ENCODE results near the gene CIRBP. TPM values are rescaled to one million over a fixed set of nuclear protein-coding genes. Genes with fewer than 3 reads are reported as not detected.

Gene CIRBP
- polyA plus RNA-seq, 1 of the 3 experiments (the other 2 are of a cell fraction): 762 TPM

GRCh38 chr19:1222394-1222793 lies 46.7 kb upstream of the CIRBP start (continued):
- no peak for TF ChIP-seq CTCF (IDR thresholded peaks at IDR 0.05)

DNA sequence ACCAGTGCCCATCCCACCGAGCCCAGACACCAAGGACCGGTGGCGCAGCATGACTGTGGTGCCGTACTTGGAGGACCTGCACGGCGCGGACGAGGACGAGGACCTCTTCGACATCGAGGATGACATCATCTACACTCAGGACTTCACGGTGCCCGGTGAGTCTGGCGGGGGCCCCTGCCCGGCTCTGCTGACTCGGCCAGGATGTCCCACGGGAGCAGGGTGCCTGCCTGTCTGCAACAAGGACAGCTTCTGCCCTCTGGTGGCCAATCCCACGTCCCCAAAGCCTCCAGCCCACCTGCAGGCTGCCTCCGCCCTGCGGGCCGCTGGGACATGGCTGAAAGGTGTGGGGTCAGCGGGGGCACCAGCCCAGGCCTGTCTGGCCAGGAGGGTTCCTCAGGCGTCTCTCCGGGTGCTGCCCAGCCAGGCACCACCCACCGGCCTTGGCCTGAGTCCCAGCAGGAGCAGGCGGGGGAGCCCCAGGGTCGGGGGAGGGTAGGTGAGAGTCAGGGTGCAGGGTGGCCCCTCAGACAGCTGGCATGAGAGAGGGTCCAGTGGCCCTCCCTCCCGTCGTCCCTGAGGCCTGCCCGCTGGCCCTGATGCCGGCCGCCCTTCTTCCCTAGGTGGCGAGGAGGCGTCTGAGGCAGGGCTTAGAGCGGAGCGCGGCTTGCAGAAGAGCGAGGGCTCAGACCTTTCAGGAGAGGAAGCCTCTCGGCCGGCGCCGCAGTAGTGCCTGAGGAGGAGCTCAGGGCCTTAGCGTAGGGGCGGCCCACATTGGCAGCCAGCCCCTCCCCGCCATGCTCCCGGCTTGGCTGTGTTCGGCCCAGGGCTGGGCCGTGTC lies 45.9 kb upstream of the CIRBP start:
- no peak overlapping the region for H3K9ac ChIP-seq
- 78% methylated on average over 23 of the region's 48 CpGs for WGBS (ENCODE audit: low lambda C conversion rate)
- peaks cover 21% of the 10 kb centered on the region; the same call in 1 of the 2 replicates for H4K20me1 ChIP-seq (ENCODE audit: insufficient read depth)
- H3F3A ChIP-seq (replicated peaks; ENCODE audit: insufficient read depth): peaks cover 3% of the 10 kb centered on the region
- H3K27ac ChIP-seq (ENCODE audit: low read depth in 2 of 2, low read length in 1 of 2): no peak overlapping the region; a peak in 1 of 4 replicates
- CTCF ChIA-PET: interaction anchor here (0.7 to 7.0 kb wide), 17 partner anchors 9 to 268 kb away, joined by 3 to 82 read pairs (median 5); partner anchors contain the start of genes ATP5F1D, CBARP and CIRBP
- POLR2A ChIA-PET: interaction anchor here (1.2 kb wide), 1 partner anchor 46 kb away, joined by 3 read pairs; no protein-coding TSS in a partner anchor
- H3K9me2 ChIP-seq: no peaks in the 10 kb centered on the region
- H3K4me3 ChIP-seq (ENCODE audit: low read depth in 2 of 2, low read length in 1 of 2): no peak overlapping the region; a peak in 1 of 4 replicates
- no peak for TF ChIP-seq EP300 (IDR thresholded peaks at IDR 0.05; ENCODE audit: borderline replicate concordance in 1 of 2, low read depth in 1 of 2, low read length in 1 of 2)
- TF ChIP-seq JUND (IDR thresholded peaks at IDR 0.05): no peak
- TF ChIP-seq, protein P1, sequence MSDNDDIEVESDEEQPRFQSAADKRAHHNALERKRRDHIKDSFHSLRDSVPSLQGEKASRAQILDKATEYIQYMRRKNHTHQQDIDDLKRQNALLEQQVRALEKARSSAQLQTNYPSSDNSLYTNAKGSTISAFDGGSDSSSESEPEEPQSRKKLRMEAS (IDR thresholded peaks at IDR 0.05; ENCODE audit: low read depth): no peak
- TF ChIP-seq RCOR1 (IDR thresholded peaks at IDR 0.05; ENCODE audit: low read length): no peak
- no peak for TF ChIP-seq USF2 (IDR thresholded peaks at IDR 0.05; ENCODE audit: borderline replicate concordance, low read depth, low read length)
- no peak for TF ChIP-seq TEAD4 (IDR thresholded peaks at IDR 0.05; ENCODE audit: borderline replicate concordance, insufficient read depth)
- TF ChIP-seq, protein P2, sequence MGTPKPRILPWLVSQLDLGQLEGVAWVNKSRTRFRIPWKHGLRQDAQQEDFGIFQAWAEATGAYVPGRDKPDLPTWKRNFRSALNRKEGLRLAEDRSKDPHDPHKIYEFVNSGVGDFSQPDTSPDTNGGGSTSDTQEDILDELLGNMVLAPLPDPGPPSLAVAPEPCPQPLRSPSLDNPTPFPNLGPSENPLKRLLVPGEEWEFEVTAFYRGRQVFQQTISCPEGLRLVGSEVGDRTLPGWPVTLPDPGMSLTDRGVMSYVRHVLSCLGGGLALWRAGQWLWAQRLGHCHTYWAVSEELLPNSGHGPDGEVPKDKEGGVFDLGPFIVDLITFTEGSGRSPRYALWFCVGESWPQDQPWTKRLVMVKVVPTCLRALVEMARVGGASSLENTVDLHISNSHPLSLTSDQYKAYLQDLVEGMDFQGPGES (IDR thresholded peaks at IDR 0.05; ENCODE audit: low read depth, low read length): no peak
- peak; percentile 25; the same call in 1 of the 2 replicates for TF ChIP-seq SMC3 (IDR thresholded peaks at IDR 0.05; ENCODE audit: low read depth, low read length)
- TF ChIP-seq CTCF (IDR thresholded peaks at IDR 0.05): peak; percentile 61
- no peak for TF ChIP-seq ZBTB33 (IDR thresholded peaks at IDR 0.05; ENCODE audit: borderline replicate concordance, low read depth)
- TF ChIP-seq MXI1 (IDR thresholded peaks at IDR 0.05; ENCODE audit: low read depth, low read length): no peak
- TF ChIP-seq MEF2A (IDR thresholded peaks at IDR 0.05; ENCODE audit: borderline replicate concordance, low read depth): no peak
- TF ChIP-seq RXRA (IDR thresholded peaks at IDR 0.05; ENCODE audit: borderline replicate concordance, low read depth): no peak
- TF ChIP-seq, protein P3, sequence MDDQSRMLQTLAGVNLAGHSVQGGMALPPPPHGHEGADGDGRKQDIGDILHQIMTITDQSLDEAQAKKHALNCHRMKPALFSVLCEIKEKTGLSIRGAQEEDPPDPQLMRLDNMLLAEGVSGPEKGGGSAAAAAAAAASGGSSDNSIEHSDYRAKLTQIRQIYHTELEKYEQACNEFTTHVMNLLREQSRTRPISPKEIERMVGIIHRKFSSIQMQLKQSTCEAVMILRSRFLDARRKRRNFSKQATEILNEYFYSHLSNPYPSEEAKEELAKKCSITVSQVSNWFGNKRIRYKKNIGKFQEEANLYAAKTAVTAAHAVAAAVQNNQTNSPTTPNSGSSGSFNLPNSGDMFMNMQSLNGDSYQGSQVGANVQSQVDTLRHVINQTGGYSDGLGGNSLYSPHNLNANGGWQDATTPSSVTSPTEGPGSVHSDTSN (IDR thresholded peaks at IDR 0.05): no peak
- TF ChIP-seq RAD21 (IDR thresholded peaks at IDR 0.05; ENCODE audit: low read length): peak; percentile 39; the same call in 1 of the 2 replicates
- peaks cover 0 to 5% of the 10 kb centered on the region in 2 experiments; a peak in 1 of 4 replicates for H3K4me1 ChIP-seq (ENCODE audit: control insufficient read depth in 1 of 2, insufficient read depth in 2 of 2, low read depth in 1 of 2, low read length in 1 of 2)
- no peak overlapping the region for H3K4me2 ChIP-seq
- peaks cover 25% of the 10 kb centered on the region for H3K79me2 ChIP-seq (ENCODE audit: insufficient read depth)
- no peaks in the 10 kb centered on the region for H3K27me3 ChIP-seq (ENCODE audit: insufficient read depth)
- H2AFZ ChIP-seq (ENCODE audit: low read depth): no peak overlapping the region
- H3K9me3 ChIP-seq: no peaks in the 10 kb centered on the region
- DNase-seq: peak; percentile 76
- H3K36me3 ChIP-seq (replicated peaks in 1 of 2; ENCODE audit: control insufficient read depth in 1 of 2, insufficient read depth in 2 of 2, low read length in 1 of 2): peaks cover 0 to 53% of the 10 kb centered on the region in 2 experiments
